HG03520 (cell line): ENCODE results near the gene ADORA2A.
"Not testable (repeated sequence)": the region's sequence is repeated elsewhere in the genome, so short reads cannot be mapped to it uniquely, and the experiment has no call there.

Experiments
- ATAC-seq: cut with Tn5 transposase; IDR thresholded peaks from one replicate; pipeline ENCODE4 v1.9.1; 2021; ENCODE audit warnings: mild to moderate bottlenecking, moderate library complexity; ENCODE audit not compliant: unreplicated experiment

The ADORA2A gene

DNA sequence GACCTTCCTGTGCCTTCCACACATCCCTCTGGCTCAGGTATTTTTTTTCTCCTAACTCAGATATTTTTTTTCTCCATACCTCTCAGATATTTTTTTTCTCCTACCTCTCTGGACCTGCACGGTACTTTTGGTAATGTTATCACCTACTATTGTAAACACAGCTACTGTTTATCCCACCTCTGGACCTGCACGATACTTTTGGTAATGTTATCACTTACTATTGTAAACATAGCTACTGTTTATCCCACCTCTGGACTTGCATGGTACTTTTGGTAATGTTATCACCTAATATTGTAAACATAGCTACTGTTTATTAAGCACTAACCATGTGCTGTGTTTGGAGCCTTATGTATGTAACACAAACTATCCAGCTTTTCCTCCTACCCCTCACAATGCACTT is 55.6 kb downstream of the ADORA2A start:
- no peak for ATAC-seq

DNA sequence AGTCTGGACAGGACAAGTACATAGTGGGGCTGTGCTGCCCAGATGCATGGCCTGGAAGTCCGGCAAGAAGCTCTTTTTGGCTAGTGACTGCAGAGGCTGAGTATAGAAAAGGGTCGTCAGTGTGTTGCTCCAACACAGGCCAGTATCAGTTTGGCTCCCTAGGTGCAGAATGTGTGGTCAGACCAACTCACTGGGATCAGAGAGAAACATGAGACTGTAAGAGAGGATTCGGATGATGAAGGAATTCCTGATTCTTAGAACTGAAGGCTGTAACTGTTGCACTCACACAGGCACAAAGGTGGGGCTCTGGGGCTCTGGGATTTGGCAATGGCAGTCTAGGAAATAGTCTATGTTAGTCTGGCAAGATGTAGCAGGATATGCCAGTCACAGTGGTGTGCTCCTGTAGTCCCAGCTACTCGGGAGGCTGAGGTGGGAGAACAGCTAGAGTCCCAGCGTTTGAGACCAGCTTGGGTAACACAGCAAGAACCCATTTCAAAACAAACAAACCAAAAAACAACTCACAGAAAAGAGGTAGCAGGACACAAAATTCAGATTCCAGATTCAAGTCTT is 56.7 kb downstream of the ADORA2A start:
- ATAC-seq: no peak

DNA sequence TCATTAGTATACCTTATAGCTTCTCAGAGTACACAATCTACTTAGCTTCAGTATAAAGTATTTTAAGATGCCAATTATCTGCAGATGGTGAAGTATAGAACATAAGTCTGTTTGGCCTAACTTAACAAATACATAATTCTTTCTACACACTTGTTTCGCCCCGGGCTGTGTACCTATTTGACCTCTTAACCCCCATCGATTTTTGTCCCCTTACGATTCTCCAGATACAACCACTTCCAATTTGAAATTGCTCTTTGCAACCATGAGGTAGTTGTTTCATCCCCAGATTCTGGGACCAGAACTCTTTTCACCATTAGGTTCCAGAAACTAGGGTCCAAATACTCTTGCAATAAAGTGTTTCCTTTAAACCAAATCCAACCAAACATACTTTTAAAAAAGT is 57.8 kb downstream of the ADORA2A start:
- ATAC-seq: no peak

DNA sequence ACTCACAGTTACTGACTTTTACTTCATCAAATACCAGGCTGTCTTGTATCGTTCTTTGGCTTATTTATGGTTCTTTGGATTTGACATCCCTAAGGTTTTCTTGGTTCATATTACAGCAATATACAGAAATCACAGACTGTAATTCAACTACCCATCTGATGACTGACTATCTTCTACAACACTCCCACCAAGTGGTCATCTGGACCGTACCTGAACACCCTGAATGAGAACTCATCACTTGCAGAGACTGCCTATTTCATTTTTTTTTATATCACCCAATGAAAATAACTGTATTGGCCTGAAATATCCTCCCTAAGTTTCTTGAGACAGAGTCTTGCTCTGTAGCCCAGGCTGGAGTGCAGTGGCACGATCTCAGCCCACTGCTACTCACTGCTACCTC is 58.2 kb downstream of the ADORA2A start:
- no peak for ATAC-seq

DNA sequence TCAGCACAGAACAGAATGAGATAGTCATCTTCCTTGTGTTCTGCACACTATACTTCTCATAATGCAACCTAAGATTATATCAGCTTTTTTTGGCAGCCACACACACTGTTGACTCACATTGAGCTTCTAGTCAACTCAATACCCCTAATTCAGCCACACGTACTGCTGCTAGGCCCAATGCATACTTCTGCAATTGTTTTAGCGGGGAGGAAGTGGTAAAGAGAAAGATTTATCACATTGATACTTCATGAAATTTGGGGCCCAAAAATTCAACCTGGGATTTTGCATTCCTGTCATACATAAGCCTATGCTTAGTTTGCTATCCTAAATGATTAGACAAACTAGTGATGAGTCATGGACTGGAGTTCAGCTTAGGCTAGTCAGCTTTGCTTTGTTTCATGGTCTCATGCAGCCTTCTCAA is 59.1 kb downstream of the ADORA2A start:
- ATAC-seq: no peak

DNA sequence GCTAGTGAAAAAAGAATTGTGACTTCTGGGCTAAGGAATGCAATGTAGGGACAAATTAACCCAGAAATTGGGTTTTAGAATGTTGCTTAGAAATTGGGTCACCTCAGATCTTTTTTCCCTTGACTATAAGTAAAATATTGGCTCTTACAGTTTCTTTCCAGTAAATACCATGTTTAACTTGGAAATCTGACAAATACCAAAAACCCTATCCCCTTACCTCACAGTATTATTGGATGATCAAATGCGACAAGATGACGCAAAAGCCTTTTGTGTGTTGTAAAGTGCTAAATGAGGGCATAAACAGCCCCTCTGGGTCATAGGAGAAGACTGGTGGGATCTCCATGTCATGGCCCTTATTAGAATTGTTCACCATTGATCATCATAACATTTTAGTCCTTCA is 61.6 kb downstream of the ADORA2A start:
- no peak for ATAC-seq

DNA sequence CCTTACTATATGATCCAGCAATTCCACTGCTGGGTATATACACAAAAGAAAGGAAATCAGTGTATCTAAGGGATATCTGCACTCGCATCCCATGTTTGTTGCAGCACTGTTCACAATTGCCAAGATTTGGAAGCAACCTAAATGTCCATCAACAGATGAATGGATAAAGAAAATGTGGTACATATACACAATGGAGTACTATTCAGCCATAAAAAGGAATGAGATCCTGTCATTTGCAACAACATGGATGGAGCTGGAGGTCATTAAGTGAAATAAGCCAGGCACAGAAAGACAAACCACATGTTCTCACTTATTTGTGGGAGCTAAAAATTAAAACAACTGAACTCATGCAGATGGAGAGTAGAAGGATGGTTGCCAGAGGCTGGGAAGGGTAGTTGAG is 62.0 kb downstream of the ADORA2A start:
- not testable (repeated sequence) for ATAC-seq
